T1000 (cell line): ENCODE measurements around the gene ITPR2.
A peak's percentile ranks its signal among the peaks of the same experiment; 100 is the strongest.
"Not testable (repeated sequence)": the region's sequence is repeated elsewhere in the genome, so short reads cannot be mapped to it uniquely, and the experiment has no call there.

Experiments
- DNase-seq: peaks from one replicate; lab custom pipeline; 2025; ENCODE audit warnings: mixed read lengths; lab: John Stamatoyannopoulos, UW

ITPR2 gene

DNA sequence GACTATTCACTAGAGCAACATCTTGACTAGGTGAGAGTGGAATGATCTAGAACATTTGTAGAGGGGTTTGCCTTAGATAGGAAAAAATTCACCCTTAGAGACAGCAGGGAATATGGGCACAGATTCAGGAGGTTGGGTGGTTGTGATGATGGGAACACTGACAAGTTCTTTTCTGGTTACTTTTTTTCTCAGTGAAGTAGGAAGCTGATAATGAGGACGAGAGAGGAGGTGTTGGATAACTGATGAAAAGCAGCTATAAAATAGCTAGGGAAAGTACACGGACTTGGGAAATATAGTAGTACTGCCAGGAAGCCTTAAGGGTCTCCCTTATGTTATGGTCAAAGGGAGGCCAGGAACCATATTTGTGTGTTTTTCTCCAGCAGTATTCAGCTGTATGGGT is 387.1 kb downstream of the ITPR2 start:
- no peak for DNase-seq

DNA sequence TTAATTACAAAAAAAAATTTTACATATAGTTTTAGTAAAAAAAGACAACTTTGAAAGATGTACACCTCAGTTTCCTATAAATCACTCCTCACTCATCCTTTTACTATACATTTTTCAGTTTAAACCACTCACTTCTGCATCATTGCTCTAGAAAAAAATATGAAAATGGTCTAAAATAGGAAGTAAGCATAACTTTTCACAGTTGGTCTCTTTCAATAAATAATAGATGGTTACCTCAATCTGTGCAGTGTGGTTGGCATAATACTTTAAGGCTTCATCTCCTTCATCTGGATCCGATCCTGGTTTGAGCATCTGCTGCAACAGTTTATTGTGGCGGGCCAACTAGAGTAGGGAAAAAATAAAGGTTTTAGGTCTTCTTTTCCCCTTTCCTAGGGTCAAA is 389.7 kb downstream of the ITPR2 start:
- DNase-seq = no peak

DNA sequence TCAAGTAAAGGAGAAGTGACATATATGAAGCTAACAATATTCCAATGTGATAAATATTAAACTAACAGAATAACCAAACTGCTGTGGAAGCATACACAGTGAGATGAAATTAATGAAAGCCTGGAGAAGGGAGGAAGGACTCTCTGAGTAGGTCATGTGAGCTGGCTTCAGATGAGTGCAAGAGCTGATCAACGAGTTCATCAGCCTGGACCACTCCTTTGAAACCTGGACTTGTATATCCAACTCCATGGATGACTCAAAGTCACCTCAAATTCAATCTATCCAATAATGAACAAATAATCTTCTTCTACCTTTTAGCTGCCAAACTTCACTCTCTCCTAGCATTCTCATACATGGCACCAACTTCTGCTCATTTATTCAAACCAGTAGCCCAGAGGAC is 391.6 kb downstream of the ITPR2 start:
- DNase-seq = no peak

DNA sequence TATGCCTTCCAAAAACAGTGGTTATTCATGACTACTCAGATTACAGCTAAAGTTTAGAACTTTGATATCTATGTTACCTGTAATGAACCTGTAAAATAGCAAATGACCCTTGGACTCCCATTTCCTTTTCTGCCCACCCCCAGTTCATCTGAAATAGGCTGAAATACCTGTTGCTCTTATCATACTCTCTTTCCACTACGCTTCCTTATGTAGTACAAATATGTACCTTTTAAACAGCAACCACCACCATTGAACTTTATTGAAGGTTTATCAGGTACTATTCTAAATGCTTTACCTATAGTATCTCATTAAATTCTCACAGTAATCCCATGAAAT is 398.0 kb downstream of the ITPR2 start:
- no peak for DNase-seq

DNA sequence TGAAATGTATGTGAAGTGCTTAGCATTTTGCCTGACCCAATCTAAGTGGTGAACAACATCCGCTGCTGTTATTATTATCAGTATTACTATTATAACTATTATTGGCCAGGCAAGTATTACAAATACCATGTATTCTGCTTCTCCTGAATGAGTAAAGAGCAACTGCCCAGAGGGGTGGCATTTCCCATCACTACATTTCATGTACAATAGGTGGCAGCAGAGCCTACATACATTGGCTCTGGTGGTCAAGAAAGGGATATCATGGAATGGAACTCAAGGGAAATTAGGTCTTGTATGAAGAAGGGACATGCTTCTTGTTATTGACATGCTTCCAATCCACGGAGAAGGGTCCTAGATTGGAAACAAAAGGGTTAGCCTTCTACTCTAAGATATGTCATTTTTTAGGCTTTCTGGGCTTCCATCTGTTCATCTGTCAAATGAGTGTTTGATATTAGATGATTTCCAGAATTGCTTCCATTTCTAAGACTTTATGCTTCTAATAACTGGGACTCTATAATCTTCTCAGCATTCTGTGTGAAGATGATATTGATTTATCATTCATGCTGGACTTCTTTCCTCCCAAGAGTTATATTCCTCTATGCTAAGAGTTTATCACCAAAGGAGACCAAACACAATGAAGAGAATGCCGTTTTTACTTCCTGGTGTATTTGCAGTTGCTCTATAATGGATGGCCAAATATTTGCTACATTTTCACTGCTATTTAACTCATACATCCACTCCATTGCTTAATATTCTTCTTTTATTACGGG is 398.5 kb downstream of the ITPR2 start:
- DNase-seq = peak; percentile 14

DNA sequence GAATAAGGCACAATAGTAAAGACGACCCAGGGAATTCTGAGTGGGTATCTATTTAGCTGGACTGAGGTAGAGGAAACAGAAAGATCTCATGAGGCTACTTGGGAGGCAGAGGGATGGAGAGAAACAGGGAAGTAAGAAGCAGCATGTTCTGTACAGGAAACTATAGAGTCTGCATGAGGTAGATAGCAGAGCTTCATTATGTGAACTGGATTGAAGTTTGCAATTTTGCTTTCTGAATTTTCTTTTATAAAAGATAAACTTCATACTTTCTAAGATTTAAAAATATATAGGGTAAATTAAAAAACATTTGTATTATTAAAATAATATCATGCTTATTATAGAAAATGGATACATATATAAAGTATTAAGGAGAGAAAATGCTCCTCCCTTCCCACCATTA is 399.3 kb downstream of the ITPR2 start:
- DNase-seq = not testable (repeated sequence)

DNA sequence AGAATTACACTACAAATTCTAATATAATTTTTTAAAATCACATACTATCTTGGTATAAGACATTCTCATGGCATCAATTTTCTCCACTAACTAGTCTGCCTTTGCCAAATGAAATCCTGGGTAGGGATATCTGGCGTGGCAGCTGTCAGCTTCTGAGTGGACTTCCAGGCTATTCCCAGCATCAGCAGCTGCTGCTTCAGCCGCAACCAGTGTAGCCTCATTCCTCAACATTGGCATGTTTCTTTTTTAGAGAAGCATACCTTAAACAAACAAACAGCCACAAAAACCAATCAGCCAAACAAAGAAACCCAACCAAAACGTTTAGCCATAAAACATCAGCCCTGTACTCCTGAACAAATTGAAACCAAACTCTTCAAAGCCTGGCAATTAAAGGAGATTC is 401.8 kb downstream of the ITPR2 start:
- DNase-seq = no peak

DNA sequence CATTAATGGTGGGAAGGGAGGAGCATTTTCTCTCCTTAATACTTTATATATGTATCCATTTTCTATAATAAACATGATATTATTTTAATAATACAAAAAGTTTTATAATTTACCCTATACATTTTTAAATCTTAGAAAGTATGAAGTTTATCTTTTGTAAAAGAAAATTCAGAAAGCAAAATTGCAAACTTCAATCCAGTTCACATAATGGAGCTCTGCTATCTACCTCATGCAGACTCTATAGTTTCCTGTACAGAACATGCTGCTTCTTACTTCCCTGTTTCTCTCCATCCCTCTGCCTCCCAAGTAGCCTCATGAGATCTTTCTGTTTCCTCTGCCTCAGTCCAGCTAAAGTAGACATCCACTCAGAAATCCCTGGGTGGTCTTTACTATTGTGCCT is 402.4 kb downstream of the ITPR2 start:
- DNase-seq = not testable (repeated sequence)

DNA sequence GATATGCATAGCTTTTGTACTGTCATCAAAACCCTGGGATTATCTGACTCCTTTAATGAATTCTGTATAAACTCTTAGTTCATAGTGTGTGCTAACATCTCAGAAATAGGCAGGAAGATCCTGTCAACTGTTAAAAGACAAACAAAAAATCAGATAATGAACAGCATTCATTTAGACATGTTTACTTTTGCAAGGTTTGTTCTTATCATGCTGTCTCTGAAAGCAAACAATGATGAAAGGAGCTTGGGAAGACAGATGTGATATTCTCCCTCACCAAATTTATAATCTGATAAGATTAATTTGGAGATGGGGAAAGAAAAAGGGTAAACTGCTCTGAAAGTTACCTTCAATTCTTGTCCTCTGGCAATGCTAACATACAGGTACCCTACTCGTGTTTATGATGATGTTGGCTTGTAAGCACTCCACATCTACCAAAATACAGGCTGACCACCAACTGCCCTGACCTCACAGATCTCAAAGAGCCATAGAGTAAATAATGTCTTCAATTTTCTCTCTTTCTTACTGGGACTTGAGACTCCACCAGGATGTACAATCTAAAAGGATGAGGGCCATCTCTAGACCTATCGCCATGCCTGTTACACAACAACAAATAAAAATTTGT is 403.8 kb downstream of the ITPR2 start:
- no peak for DNase-seq

DNA sequence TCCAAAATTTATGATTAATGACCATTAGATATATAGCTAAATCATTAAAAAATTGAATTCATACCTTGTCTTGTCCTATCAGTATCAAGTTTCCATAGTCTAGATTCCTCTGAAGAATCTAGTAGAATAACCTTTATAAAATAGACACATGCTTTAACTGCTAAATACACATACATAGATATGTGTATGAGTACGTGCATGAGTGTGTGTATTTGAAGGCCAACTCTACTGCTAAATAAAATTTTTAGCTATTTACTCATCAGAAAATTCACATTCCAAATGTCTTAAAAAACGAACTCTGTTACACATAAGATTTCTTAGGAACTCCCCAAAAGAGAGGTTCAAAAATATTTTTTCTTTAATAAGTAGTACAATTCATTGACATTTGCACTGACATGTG is 404.6 kb downstream of the ITPR2 start:
- no peak for DNase-seq

DNA sequence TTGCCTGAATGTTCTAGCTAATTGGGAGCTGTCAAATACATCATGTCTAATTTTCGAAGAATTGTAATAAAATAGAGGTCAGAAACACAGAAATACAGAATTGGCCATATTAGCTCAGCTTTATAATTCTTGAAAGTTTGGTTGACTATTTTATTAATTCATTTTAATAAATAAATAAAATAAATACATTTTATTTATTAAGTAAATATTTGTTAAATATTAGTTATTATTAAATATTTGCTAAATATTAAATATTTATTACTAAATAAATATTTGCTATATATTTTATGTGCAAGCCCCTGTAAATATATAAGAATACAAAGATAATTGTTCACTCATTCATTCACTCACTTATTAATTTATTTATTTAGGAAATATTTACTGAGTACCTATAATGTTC is 406.3 kb downstream of the ITPR2 start:
- DNase-seq = no peak

DNA sequence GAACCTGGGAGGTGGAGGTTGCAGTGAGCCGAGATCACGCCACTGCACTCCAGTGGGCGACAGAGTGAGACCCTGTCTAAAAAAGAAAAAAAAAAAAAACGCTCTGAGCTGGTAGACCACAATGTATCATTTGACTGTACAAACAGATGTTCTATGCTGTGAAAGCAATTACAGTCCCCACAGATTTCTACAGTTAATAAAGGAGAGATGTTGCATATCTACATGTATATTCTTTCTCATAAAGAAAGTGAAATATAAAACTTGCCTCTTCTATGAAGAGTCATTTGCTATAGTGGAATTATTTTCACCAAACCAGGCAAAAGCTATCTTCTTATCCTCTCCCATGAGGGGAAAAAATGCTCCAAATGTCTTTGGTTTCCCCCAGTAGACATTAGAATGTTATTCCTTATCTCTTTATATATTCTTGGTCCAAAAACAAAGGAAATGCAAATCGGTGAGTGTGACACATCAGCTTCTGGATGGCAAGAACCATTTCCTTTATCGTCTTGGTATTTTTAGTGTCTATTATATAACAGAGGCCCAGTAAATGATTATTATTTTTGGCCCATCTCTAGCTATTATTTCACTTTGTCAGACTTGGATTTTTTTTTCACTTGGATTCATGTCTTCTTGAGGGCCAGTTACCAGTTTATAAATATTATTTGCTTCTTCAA is 407.3 kb downstream of the ITPR2 start:
- DNase-seq = no peak

DNA sequence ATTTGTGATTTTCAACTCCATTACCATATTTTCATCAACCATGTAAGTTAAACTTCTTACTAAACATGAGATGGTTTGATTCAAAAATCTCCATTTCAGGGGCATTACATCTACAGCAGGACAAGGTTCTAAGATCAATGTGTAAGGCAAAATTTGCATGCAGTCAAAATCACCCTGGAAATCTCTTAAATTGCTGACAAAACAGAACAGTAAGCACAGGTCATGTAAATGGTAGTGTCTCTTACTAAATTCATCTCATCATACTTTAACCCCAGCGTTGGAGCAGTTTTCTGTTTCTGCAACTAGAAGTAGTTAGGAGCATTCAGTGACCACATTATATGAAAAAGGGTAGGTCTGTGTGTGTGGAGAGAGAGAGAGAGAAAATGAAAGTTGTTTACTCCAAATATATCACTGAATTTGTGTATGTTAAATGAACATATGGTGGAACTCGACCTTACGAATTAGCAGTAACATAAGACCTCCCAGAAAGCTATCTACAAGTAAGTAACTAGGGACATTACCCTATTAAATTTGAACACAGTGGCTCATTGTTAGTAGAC is 410.1 kb downstream of the ITPR2 start:
- DNase-seq = no peak

DNA sequence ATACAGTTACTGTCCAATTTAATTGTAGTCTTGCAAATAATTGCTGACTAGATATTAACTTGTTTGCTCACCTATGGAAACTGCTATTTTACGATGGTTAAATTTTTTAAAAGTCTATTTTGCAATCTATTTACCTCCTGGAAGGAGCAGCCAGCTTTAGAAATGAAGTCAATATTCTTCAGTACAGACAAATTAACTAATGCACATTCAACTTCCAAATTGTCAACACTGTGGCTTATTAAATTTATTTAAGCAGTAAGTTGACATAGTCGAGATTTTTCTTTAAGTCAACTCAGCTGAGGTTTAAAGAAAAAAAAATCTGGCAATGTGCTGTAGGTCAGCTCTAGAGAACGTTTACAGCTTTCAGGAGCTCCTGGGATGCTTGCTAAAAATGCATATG is 416.4 kb downstream of the ITPR2 start:
- DNase-seq = no peak

DNA sequence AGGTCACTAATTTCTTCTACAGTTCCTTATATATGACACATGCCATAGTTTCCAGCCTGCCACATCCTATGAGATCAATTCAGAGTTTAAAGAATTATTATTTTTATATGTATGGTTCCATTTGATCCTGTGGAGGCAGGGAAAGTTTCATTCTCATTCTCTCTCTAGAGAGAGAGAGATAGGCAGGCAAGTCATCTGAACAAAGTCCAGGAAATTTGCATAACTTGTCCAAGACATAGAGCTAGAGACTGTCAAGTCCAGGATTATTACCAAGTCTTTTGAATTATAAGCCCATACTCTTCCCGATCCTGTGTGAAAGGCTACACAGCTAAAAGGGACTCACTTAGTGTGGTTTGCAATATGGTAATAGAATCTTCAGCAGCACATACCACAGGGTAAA is 422.3 kb downstream of the ITPR2 start:
- DNase-seq = no peak

DNA sequence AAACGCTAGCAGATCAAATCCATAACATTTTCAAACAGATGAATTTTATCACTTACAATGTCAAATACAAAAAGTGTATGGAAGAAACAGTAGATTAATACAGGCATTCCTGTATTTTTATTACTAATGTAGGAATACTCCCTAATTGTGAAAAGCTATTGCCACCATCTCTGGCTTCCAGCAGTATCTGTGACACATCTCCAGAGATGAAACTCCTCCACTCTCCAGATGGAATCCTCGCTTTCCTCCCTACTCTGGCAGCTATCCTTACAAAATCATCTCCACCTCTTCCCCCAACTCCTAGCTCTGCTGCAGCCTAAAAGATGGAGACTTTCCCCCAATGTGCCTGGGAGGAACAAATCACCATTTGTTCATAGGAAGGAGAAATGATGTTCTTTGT is 426.2 kb downstream of the ITPR2 start:
- DNase-seq = no peak

DNA sequence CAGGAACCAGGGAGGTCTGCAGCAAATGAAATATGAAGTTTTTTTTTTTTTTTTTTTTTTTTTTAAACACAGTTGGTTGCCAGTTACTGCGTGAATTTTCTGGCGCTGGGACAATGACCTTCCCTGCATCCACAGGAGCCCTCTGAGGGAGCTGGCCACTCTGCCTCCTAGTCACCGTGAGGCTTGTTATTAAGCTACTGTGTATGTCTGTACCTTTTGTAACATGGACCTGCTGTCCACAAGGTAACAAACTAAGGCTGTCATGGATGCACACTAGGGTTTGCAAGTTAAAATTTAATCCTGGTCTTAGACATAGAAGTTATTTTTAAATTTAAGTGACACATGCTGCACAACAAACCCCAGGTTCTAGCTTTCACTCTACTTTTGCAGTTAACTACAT is 426.6 kb downstream of the ITPR2 start:
- DNase-seq = no peak

DNA sequence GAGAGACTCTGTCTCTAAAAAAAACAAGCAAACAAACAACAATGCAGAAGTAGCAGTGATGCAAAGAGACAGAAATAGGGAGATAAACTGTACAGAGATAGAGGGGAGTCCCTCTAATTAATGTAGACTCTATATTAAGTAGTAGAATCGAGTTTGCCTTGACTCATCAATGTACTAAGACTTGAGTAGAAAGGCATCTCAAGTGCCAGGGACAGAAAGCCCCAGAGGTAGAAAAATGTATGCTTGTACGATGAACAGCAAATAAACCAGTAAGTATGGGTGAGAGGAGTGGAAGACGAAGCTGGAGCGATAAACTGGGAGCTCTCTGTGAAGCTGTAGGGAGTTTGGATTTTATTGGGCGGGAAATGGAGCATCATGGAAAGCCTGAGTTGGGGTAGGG is 429.4 kb downstream of the ITPR2 start:
- no peak for DNase-seq

DNA sequence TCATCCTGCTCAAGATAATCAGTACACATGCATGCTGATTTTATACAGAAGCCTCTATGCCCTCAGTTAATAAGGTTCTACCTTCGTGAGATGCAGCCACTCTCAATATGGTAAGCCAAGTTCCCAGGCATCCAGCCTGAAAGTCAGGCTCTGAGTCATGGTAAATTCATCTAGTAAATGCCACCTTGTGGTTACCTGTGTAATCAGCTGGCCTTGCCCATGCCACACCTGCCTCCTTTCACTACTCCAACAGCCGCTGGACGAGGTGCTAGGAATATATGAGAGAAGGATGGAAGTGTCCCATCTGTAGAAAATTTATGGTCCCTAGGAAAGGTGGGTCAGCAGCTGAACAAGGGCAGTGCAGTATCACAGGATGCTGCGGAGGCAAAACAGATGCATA is 430.3 kb downstream of the ITPR2 start:
- no peak for DNase-seq

DNA sequence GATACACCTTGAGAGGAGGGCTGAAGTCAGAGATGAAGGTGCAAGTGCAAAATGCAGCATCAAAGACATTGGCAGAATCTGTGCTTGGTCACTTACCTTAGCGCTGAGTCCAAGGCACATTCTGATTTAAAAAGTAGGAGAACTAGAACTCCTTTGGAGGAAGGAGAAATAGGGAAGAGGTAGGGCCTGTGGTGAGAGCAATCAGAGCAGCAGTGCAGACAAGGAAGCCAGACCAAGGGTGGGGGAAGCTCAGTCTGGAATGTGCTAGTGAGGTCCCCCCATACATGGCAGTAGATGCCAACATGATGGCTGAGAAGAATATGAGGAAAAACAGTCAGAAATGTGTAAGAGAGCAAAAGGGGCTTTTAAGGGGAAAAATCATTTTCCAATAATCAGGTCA is 431.1 kb downstream of the ITPR2 start:
- DNase-seq = no peak

DNA sequence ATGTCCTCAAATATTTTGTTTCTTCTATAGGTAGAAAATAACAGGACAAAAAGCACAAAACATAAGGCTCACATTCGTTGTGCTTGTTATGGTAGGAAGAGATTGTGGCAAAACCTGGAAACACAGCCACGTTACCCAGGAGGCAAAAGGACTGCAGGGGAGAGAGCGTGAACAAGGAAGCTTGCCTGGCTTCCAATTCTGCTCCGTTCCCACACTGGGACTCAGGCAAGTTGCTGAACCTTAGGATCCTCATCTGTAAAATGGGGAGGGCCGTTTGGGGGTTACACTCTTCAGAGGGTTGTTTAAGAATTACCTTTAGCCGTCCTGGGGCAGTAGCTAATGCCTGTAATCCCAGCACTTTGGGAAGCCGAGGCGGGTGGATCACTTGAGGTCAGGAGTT is 432.4 kb downstream of the ITPR2 start:
- DNase-seq = no peak

DNA sequence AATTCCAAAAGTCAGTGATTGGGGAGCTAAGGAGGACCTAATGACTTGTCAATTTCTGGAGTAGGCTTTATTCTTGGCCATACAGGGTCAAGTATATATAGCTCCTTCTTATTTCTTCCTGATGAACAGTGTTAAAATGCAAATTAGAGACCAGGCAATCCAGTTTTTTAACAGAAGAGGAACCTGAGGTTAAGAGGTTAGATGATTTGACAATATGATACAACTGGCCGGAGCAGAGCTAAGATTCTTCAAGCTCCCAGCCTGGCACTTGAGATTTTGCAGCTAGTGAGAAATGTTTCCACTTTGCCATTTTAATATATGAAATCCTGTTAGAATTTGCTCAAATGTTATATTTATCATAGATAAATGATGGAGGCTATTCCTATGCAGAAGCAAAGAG is 433.6 kb downstream of the ITPR2 start:
- DNase-seq = no peak

DNA sequence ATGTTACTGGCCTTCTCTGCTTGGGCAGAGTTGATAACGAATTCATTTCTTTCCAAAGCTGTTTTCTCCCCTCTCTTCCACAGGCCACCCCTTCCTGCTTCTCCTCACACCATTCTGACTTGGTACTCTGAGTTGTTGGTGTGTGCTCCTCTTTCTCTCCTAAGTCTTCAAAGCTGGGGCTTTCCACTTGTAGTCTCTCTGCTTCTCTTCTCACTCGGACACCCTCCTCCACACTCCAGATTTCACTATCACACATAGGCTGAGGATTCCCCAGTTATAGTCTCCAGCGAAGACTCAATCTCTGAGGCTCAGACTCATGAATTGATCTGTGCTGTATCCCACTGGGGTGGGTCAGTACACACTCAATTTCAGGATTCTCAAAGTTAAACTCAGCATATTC is 436.6 kb downstream of the ITPR2 start:
- DNase-seq = no peak
